HG03558 (cell line): ENCODE data around the gene ASTN2.

ENCODE experiments used
- ATAC-seq: cut with Tn5 transposase; IDR thresholded peaks from one replicate; pipeline ENCODE4 v1.9.1; 2021; ENCODE audit warnings: moderate number of reproducible peaks; ENCODE audit not compliant: unreplicated experiment; ENCODE audit errors: extremely low read depth

Gene ASTN2

DNA sequence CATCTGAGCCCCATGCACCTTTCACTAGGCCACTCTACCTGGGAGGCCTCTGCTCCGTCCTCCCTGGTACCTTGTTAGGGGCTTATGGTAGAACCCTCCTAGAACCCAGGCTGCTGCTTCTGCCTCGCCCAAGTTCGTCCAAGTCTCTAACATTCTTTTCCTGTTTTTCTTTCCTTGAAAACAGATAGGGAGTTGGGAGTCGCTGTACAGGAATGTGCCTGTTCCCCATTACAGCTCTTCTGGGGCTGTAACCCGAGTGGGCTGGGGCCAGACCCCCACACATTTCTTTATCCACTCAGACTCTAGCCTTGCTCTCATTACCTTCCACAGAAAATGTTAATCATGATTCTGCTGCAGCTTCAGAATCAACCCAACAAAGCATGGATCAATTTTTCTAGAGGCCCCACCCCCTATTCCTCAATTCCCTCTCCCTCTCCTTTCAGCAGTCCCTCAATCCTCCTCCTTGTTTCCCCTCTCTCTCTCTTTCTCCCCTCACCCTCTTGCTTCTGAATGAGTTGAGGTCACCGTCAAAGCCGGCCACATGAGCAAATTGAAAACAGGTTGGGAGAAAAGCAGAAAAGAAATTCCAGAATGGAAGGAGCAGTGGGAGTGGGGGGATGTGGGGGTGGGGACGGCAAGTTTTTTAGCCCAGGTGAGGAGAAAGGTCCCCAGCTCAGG is 921.5 kb downstream of the ASTN2 start:
- ATAC-seq = no peak

- ATAC-seq = no peak
These were observed 923.2 kb downstream of the ASTN2 start for GRCh38 chr9:116491659-116492058.

DNA sequence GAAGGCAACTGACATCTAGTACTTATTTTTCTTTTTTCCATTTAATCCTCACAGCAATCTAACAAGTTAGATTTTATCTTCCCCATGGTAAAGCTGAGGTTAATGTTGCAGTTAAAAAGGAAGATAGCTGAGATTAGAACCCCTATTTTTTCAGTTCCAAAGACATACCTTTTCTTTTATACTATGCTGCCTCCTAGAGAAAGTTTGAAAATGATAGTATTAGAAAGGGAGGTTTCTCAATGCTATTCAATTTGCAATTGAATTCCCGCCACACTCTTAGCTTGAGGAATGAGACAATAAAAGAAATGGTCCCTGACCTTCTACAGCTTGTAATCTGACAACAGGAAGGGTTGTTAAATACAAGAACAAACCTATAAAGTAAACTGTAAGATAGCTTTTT is 923.6 kb downstream of the ASTN2 start:
- ATAC-seq = no peak

DNA sequence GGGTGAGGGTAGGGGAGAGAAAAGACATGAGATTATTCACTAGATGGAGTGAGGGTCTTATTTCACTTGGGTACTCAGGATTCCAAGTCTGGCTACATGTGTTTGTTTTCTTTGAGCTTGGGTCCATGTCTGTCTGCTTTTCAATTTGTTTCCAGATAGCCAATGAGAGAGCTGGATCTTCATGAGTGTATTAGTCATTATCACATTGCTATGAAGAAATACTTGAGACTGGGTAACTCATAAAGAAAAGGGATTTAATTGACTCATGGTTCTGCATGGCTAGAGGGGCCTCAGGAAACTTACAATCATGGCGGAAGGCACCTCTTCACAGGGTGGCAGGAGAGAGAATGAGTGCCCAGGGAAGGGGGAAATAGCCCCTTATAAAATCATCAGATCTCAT is 924.5 kb downstream of the ASTN2 start:
- ATAC-seq = no peak

GRCh38 chr9:116488373-116488772 is 926.5 kb downstream of the ASTN2 start:
- ATAC-seq = no peak

DNA sequence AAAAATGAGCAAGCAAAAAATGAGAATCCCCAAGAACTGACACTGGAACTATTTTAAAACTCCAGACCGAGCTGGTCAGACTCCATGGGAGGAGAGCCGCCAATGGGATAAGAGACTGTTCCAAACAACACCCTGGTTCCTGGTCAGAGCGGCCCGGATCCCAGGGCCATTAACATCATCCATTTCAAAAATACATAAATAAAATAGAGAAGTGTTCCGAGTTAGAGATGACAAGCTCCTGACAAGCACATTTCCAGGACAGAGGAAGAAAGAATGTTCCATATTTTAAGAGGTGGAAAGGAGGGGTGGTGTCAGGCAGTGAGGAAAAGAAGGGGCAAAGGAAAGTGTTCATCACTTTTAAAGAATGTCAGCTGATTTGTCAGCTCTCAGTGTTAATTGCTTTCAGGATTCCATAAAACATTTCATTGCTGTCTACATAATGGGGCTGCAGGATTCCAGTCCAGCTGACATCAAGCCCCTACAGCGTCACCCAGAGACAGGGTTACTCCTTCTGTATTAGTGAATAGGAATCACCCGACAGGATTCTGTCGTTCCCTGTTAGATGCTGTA is 930.3 kb downstream of the ASTN2 start:
- ATAC-seq = no peak

DNA sequence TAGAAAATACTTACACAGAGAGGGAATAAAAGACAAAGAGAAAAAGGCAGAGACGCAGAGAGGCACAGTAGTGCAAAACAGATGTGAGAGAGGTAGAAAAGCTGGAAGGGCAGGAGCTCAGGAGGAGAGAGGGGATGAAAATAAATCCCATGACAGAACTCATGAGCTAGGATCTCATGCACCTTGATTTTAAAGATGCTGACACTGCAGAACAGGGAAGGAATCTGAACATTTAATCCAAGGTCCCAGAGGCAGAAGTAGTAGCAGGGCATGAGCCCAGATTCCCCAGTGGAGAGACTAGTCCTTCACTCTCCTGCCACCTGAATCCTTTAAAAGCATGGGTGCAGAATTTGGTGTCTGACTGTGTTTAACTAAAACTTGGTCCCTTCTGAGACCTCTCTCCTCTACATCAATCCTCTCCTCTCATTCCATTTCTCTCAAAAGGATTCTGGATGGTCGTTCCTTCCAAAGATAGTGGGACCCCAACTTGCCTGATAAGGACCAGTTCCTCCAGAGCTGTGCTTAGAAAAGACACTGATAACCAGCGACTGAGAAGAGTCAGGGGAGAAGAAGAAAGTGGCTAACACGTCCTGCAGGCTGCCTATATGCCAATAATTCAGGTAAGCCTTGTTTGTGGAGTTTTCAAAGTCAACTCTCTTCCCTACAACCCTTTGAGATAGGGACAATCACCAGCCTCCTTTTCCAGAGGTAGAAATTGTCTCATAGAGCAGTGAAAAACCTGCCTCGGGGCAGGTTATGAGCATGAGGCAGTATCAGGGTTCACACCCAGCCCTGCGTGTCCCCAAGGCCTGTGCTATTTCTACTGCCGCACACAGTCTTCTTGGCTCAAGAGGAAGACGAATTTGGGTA is 931.0 kb downstream of the ASTN2 start:
- ATAC-seq = no peak

- ATAC-seq = no peak
These were observed 932.1 kb downstream of the ASTN2 start for GRCh38 chr9:116482740-116483139.

DNA sequence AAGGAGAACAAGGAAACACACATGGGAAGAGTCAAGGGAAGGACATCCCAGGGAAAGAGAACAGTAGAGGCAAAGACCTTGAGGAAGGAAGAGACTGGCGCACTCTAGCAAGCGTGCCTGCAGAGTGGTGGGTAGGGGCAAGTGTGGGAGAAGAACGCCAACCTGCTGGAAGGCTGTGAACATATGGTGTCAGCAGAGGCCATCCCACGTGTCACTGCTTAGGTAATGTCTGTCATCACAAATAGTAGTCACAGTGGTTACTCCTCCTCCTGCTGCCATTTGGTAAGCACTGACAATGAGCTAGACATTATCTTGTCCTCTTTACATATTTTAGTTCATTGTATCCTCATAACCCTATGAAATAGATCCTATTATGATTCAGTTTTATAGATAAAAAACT is 934.2 kb downstream of the ASTN2 start:
- ATAC-seq = no peak

GRCh38 chr9:116479967-116480366 is 934.9 kb downstream of the ASTN2 start:
- ATAC-seq = no peak

DNA sequence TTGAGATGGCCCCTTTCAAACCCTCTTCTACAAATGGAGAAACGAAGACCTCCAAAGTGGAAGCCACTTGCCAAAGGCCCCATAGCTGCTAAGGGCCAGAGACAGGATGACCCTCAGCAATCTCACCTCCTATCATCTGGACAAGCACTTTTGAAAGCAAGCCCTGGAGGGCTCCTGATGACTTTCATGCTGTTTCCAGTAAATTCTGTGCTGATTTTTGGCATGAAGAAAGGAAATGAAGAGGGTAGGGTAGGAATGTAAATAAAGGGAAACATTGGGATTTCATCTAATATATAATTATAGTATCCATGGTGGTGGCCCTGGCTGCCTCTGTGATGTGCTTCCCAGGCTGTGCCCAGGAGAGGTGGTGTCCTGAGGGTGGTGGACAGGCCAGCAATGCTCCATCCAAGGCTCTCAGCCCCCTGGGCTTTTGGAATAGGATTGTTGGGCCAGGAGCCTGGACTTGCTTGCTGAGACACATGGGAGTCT is 935.8 kb downstream of the ASTN2 start:
- ATAC-seq = no peak

DNA sequence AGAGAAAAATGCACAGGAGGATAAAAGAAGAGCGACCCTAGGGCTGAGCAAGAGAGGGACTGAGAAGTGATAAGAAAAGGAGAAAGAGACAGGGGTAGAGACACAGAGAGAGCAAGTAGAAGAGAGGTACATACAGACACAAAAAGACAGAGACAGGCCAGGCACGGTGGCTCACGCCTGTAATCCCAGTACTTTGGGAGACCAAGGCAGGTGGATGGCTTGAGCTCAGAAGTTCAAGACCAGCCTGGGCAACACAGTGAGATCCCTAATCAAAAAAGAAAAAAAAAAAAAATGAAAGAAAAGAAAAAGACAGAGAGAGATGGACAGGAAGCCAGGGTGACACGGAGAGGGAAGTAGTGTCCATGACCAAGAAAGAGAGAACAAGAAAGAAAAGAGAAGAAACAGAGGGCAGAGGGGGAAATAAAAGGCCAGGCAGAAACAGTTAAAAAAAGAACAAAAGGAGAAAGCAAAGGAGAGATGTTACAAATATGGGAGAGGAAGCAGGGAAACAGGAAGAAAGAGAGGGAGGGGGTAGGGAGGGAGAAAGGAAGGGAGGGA is 937.2 kb downstream of the ASTN2 start:
- ATAC-seq = no peak

DNA sequence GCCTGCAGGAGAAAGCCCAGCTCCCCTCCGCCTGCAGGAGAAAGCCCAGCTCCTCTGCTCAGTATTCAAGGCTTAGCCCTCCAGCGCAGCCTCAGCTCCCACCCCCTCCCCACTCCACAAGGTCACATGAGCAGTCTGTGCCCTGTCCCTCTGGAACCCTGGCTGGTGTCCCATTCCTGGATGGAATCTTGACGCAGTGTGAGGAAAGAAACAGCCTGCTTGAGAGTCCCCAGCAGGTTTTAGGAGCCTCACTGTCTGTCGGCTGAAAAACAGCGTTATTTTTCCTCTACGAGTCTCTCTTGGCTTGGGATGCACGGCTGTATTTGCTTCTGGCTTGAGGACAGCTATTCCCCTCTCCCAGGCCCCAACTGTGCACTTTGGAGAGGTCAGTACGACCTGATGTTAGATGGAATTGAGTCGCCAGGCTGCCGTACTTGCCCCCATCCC is 937.9 kb downstream of the ASTN2 start:
- no peak for ATAC-seq

DNA sequence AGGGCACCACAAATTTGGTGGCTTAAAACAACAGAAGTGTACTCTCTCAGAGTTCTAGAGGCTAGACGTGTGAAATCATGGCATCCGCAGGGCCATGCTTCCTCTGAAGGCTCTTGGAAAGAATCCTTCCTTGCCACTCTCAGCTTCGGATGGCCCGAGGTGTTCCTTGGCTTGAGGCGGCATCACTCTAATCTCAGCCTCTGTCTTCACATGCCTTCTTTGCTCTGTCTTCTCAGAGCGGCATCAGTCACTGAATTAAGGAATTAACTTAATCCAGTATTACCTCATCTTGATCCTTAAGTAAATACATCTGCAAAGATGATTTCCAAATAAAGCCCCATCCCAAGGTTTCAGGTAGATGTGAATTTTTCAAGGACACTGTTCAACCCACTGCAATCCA is 938.9 kb downstream of the ASTN2 start:
- ATAC-seq = no peak

- ATAC-seq = no peak
These were observed 939.7 kb downstream of the ASTN2 start for GRCh38 chr9:116475201-116475600.

DNA sequence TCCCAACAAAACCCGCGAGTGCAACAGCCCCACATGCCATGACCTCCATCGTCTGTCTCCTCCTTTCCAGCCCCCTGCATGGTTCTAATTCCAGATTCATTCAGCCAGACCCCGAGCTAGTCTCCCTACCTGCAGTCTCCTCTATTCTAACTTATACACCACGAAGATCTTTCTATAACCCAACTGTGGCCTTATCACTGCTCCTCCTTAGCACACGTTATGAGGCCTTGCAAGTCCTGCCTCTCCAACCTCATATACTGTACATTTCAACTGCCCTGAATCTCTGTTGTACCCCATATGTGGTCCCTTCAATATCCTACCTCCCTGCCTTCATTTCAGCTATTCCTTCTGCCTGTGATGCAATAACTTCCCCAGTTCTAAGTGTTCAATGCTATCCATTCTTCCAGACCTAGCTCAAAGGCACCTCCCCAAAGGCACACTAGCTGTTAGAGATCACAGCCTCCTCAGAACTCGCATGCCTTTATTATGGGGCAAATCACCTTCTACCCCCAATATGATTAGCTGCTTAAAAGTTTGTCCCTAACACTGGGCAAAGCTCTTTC is 942.8 kb downstream of the ASTN2 start:
- ATAC-seq = no peak

DNA sequence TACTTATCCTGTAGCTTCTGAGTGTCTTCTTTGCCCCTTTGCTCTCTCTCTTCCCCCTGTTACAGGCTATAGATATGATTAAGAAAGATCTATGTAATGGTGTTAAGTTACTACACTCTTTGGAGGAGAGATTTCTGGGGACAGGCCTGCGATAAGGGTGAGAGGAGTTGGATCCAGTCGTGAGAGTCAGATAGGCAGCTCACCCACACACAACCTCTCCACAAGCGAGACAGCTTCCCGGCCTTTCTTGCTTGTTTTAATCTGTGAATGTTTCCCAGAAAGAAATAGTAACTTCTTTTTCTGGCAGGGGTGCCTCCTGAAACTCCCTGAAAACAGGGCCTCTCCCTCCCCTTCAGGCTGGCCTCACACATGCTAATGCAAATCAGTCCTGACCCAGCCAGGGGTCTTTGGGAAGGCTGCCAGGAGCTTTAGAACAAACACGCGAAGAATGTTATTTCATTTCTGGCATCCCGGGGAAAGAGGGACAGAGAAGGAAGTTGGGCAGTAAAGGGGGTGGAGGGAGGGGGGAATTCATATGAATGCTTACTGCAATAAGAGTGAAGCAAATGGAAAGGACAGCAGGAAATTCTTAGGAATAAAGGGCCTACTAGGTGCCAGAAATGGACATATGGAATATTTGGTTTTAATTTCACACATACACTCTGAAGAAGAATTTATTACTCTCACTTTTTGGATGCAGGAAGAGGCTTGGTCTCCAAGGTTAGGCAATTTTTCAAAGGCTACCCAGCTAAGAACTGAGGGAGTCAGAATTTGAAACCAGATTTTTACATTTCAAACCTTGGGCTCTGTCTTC is 943.6 kb downstream of the ASTN2 start:
- no peak for ATAC-seq

DNA sequence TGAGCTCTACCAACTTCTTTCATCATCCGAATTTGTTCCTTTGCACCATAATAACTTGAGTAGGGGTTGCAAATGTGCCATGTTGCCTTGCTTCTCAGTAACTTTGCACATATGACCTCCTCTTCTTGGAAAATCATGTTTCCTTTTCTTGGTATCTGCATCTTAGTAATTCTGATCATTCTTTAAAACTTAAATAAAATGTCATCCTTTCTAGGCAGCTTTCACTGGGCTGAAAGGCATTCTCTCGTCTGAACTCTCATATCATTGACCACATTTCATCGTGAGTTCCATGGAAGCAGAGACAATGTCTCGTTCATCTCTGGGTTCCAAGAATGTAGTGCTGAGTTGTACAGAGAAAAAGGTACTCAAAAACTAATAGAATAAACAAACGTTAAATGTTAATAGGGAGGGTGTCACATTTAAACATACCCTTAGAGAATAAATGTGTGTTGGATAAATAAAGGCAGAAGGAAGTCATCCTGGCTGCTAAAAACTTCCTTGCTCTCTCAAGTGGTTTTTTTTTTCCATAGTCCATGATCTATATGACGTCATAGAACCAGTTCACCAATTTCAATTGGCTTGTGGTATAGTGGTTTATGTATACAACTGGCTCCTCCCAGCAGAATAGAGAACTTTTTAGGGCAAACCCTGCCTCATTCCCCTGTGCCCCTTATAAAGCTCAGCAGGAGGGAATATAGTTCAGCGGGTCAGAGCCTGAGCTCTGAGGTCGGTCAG is 945.9 kb downstream of the ASTN2 start:
- ATAC-seq = no peak

DNA sequence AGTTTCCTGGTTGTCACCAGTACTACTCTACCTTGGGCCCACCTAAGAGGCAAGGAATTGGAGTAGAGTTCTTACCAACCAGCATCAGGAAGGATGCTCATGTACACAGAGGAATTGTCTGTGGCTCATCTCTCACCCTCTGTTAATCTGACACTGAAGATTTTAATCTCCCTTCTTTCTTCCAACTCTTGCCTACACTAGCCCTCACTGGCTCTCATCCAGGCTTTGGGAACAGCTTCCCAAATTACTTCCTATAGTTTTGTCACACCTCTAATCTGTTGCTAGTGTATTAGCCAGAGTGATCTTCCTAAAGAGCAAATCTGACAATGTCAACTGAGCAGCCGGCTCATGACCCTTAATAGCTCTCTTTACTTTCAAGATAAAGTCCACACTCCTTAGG is 946.5 kb downstream of the ASTN2 start:
- no peak for ATAC-seq
